Stimulated activated CD8-positive, alpha-beta memory T cell treated with anti-CD3 and anti-CD28 coated beads, Interleukin-4, amount 100 ng/mL, for 1 hour (primary cell): ENCODE results near the gene APEH.

Experiments used
- DNase-seq, 2 donors: peaks; one replicate each; pipeline ENCODE4 v3.0.0-alpha.2; 2020; ENCODE audit warnings: low read depth in 2 of 2, low spot score in 1 of 2

Gene APEH

GRCh38 chr3:49711489-49711888 lies 37.3 kb downstream of the APEH start:
- DNase-seq = no peak

DNA sequence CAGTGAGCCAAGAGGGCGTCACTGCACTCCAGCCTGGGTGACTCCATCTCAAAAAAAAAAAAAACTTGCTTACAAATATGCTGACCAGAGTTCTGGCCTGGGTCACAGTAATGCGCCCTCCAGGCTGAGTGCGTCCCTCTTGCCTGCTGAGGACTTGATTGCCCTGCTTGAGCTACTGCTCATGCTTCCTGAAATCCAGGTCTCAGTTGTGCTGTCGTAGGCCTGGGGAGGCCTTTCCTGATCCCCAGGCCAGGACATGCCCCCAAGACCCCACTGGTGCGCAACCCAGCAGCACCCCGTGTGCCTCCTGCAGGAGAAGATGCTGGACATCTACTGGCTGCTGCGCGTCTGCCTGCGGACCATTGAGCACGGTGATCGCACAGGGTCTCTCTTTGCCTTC lies 38.0 kb downstream of the APEH start:
- DNase-seq = no peak

DNA sequence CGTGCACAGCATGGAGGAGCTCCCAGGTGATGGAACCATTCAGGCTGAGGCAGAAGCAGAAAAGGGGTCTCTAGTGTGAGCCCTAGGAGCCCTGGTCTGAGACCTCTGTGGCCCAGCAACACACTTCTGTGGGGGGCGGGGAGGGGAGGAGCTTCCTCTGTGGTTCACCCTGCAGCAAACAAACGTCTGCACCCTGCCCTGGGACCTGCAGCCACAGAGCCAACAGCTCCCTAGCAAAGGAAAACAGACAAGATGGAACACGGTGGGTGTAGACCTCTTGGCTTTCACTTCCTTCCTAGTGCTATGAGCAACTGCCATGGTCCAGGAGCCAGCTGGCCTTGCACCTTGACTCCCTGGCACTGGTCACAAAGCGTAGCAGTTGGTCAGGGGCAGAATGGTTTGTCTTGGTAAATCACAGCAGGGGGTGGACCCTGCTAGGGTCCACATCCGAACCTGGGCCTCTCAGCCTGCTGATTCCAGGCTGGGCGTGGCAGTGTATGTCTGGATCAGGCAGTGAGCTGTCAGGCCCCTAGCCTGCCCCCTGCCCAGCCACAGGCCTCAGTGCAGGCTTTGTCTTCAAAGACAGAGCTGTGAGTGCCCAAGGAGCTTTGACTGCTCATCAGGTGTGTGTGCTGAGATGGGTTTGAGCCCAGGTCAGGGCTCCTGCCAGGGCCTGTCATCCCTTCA lies 38.6 kb downstream of the APEH start:
- DNase-seq = no peak

DNA sequence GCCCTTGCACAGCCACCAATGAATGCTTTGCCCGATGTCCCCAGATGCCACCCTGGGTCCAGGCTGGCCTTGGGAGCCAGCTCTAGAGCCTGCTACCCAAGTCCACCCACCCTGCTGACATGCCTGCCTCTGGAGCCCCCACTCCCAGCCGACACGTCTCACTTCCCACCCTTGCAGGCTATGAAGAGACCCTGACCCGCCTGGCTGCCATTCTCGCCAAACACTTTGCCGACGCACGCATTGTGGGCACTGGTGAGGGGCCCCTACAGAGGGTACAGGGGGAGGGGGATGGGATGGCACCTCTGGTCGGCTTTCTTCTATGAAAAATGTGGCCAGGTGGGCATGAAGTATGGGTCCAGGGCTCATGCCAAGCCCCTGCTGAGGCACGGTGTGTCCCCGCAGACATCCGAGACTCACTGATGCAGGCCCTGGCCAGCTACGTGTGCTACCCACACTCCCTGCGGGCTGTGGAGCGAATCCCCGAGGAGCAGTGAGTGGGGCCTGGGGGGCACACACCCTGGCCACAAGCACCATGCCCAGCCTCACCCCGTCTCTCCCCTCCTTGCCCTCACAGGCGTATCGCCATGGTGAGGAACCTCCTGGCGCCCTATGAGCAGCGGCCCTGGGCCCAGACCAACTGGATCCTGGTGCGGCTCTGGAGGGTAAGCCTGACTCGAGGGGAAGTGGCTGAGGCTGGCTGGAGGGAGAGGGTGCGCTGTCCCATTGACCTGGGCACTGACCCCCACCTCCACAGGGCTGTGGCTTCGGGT lies 39.4 kb downstream of the APEH start:
- no peak for DNase-seq

DNA sequence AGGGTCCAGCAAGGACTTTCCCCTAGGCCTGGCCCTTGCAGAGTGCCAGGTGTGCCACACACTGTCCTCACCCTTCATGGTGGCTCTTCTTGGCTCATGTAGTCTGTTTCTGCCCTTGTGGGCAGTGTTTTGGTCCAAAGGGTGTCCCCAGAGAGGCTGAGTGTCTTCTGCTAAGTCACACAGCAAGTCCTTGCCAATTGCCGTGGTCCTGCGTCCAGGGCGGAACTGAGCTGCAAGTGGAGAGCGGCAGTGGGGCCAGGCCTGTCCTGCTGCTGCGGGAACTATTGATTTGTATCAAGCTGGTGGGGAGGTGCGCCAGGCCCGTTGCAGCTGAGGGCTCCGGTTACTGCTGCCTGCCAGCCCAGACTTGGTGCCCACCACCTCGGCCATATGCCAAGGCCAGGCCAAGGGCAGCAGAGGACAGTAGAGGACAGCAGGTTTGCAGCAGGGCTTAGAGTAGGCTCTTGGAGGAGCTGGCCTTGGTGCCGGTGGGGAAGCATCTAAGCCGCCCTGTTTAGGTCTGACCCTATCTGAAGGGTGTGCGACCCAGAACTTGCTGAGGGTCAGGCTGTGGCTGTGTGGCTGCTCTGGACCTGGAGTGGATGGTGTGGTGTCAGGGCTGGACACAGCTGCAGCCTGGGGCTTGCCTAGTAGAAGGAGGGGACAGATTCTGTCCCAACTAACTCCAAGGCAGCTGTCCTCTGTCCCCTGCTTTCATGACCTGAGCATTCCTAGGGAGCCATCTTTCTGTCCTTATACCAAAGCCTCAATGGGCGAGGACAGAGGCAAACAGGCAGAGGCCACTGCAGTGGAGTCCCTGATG lies 40.8 kb downstream of the APEH start:
- DNase-seq = no peak

DNA sequence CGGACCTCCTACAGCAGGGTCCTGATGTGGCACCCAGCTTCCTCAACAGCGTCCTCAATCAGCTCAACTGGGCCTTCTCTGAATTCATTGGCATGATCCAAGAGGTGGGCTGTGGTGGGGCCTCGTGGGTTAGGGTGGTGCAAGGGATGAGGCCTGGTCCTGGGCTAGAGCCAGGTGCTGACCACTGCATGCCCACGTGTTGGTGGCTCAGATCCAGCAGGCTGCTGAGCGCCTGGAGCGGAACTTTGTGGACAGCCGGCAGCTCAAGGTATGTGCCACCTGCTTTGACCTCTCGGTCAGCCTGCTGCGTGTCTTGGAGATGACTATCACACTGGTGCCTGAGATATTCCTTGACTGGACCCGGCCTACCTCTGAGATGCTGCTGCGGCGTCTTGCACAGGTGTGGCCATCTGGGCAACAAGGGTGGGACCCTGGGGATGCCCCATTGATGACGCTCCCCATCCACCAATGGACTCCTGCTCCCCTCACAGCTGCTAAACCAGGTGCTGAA lies 41.5 kb downstream of the APEH start:
- no peak for DNase-seq

- no peak for DNase-seq
These were observed 42.0 kb downstream of the APEH start for GRCh38 chr3:49716169-49716568.

- DNase-seq = no peak
These were observed 42.6 kb downstream of the APEH start for GRCh38 chr3:49716691-49717210.

- no peak for DNase-seq
These were observed 43.2 kb downstream of the APEH start for GRCh38 chr3:49717211-49717958.

GRCh38 chr3:49717959-49718857 lies 44.1 kb downstream of the APEH start:
- no peak for DNase-seq

GRCh38 chr3:49718858-49719213 lies 44.7 kb downstream of the APEH start:
- DNase-seq = no peak

GRCh38 chr3:49719214-49719884 lies 45.2 kb downstream of the APEH start, which contains the start of gene AMIGO3:
AMIGO3 (minus strand) TSS chr3:49719684; CDS start chr3:49719465, 219 bp downstream.
- DNase-seq = peak; percentile 76 to 79

GRCh38 chr3:49720855-49721595 lies 46.9 kb downstream of the APEH start:
- no peak for DNase-seq

DNA sequence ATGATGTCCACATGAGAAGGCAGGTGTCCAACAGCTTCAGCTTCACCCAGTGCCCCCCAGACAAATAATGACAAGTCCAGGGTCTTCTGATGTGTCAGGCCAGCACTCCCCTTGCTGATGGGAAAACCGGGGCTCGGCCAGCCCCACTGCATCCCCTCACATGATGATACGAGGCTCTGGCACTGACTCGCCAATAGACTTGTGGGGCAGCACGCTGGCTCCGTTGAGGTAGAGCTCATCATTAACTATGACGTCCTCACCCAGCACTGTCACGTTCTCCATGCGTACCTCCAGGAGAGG lies 47.4 kb downstream of the APEH start:
- no peak for DNase-seq

GRCh38 chr3:49721896-49722781 lies 48.0 kb downstream of the APEH start:
- no peak for DNase-seq

- DNase-seq = no peak
These were observed 48.7 kb downstream of the APEH start for GRCh38 chr3:49722896-49723295.

DNA sequence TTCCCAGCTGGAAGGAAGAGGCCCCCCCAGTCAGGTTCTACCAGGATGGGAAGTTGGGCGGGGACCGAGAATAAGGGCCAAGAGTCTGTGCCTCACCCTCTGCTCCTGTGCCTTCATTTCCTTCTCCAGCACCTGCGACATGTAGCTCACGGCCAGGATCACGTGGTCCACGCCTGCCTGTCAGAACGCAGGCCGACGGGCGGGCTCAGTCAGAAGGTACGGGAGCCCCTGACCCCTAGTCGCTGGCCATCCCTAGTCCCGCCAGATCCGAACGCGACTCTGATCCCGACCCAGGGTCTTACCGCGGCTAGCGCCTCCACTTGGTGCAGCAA lies 49.1 kb downstream of the APEH start:
- DNase-seq = peak in 1 of 2 donors; percentile 27
